Karpas-422 (cell line): ENCODE measurements around the gene MATCAP1. TPM values are rescaled to one million over a fixed set of nuclear protein-coding genes. Genes with fewer than 3 reads are reported as not detected.

Experiments used
- DNase-seq: peaks from one replicate; pipeline ENCODE4 v3.0.0-alpha.2; 2015
- H2AFZ ChIP-seq: fragments of 200-600 bp; sonication (generic); 2 replicates; pipeline ENCODE4 v1.6.1; 2014; ENCODE audit warnings: antibody characterized with exemption, low read length, mixed read lengths
- H3K27ac ChIP-seq: fragments of 200-600 bp; sonication (generic); 2 replicates; pipeline ENCODE4 v1.5.1; 2014; ENCODE audit warnings: mild to moderate bottlenecking, low read length, moderate library complexity
- H3K27me3 ChIP-seq: fragments of 200-600 bp; sonication (generic); 2 replicates; pipeline ENCODE4 v1.6.1; 2014; ENCODE audit warnings: low read length, mixed read lengths
- H3K36me3 ChIP-seq: fragments of 200-600 bp; sonication (generic); 2 replicates; pipeline ENCODE4 v1.6.1; 2014; ENCODE audit warnings: low read length, mixed read lengths; ENCODE audit not compliant: insufficient read depth
- H3K4me1 ChIP-seq: fragments of 200-600 bp; sonication (generic); 2 replicates; pipeline ENCODE4 v1.6.1; 2014; ENCODE audit warnings: mild to moderate bottlenecking, low read length, mixed read lengths
- H3K4me2 ChIP-seq: fragments of 200-600 bp; sonication (generic); 2 replicates; pipeline ENCODE4 v1.6.1; 2014; ENCODE audit warnings: low read length, low read depth, mild to moderate bottlenecking; ENCODE audit not compliant: poor library complexity, severe bottlenecking
- H3K4me3 ChIP-seq: fragments of 200-600 bp; sonication (generic); 2 replicates; pipeline ENCODE4 v1.5.1; 2014; ENCODE audit warnings: mild to moderate bottlenecking, antibody characterized with exemption, low read length, mixed read lengths
- H3K79me2 ChIP-seq: fragments of 200-600 bp; sonication (generic); 2 replicates; pipeline ENCODE4 v1.6.1; 2014; ENCODE audit warnings: mild to moderate bottlenecking, low read length, mixed read lengths
- H3K9ac ChIP-seq: fragments of 200-600 bp; sonication (generic); 2 replicates; pipeline ENCODE4 v1.6.0; 2014; ENCODE audit warnings: low read length
- H3K9me2 ChIP-seq: fragments of 200-600 bp; sonication (generic), shearing (Covaris generic); replicated peaks from 2 replicates; pipeline ENCODE4 v1.6.0; 2014; ENCODE audit warnings: mild to moderate bottlenecking, low read length, moderate library complexity; ENCODE audit not compliant: insufficient read depth
- H3K9me3 ChIP-seq: fragments of 300-700, 200-600 bp; sonication (generic); 2 replicates; pipeline ENCODE4 v1.6.1; 2014; ENCODE audit warnings: low read length, mixed read lengths
- H4K20me1 ChIP-seq: fragments of 200-600 bp; sonication (generic); 2 replicates; pipeline ENCODE4 v1.6.1; 2014; ENCODE audit warnings: mild to moderate bottlenecking, antibody characterized with exemption, low read length, low read depth; ENCODE audit not compliant: insufficient read depth
- total RNA-seq: library from RNA; depleted of rRNA; stranded (reverse); fragments of >200 nt; shearing (Covaris generic); gene quantifications from 2 replicates; pipeline ENCODE4 v1.2.3, GENCODE V29; 2014; ENCODE audit warnings: low replicate concordance

MATCAP1 gene
- total RNA-seq, 1 experiment from 2014 or later = 6.8 TPM

GRCh38 chr16:67198238-67198734, 14.5 kb upstream of the MATCAP1 start:
- H3K36me3 ChIP-seq = peaks cover 16% of the 10 kb centered on the region
- peak; percentile 82 for DNase-seq
- H3K27me3 ChIP-seq = no peaks in the 10 kb centered on the region
- H3K4me1 ChIP-seq = peaks cover 10% of the 10 kb centered on the region
- peaks cover 22% of the 10 kb centered on the region for H4K20me1 ChIP-seq
- no peak overlapping the region for H2AFZ ChIP-seq
- H3K4me3 ChIP-seq = no peak overlapping the region
- H3K9me3 ChIP-seq = no peaks in the 10 kb centered on the region
- no peaks in the 10 kb centered on the region for H3K9me2 ChIP-seq
- H3K79me2 ChIP-seq = peaks cover 13% of the 10 kb centered on the region
- no peak overlapping the region for H3K4me2 ChIP-seq
- H3K27ac ChIP-seq = no peak overlapping the region
- H3K9ac ChIP-seq = no peak overlapping the region

GRCh38 chr16:67197704-67198103, 13.9 kb upstream of the MATCAP1 start:
- H3K9me3 ChIP-seq = no peaks in the 10 kb centered on the region
- H3K27ac ChIP-seq = no peak overlapping the region
- H3K4me2 ChIP-seq = no peak overlapping the region
- H4K20me1 ChIP-seq = peaks cover 28% of the 10 kb centered on the region
- H3K9ac ChIP-seq = no peak overlapping the region
- H2AFZ ChIP-seq = no peak overlapping the region
- H3K27me3 ChIP-seq = no peaks in the 10 kb centered on the region
- H3K9me2 ChIP-seq = no peaks in the 10 kb centered on the region
- peaks cover 19% of the 10 kb centered on the region for H3K79me2 ChIP-seq
- peaks cover 16% of the 10 kb centered on the region for H3K4me1 ChIP-seq
- H3K4me3 ChIP-seq = no peak overlapping the region
- peaks cover 17% of the 10 kb centered on the region for H3K36me3 ChIP-seq
- no peak for DNase-seq

- H3K4me2 ChIP-seq = no peak overlapping the region
These were observed 13.1 kb upstream of the MATCAP1 start for GRCh38 chr16:67196881-67197280.

GRCh38 chr16:67195676-67196075, 11.9 kb upstream of the MATCAP1 start:
- Histone ChIP-seq H3K36me3 (peaks cover 15% of the 10 kb centered on the region), H3K27me3 (no peaks in the 10 kb centered on the region), H4K20me1 (peaks cover 34% of the 10 kb centered on the region), H3K9me2 (no peaks in the 10 kb centered on the region), H2AFZ (no peak overlapping the region), H3K9me3 (no peaks in the 10 kb centered on the region), H3K4me1 (peaks cover 16% of the 10 kb centered on the region), H3K79me2 (peaks cover 26% of the 10 kb centered on the region), H3K4me2 (no peak overlapping the region), H3K9ac (no peak overlapping the region), H3K4me3 (no peak overlapping the region), H3K27ac (no peak overlapping the region)
- no peak for DNase-seq

More at GRCh38 chr16:67196881-67197280, 13.1 kb upstream of the MATCAP1 start:
- Histone ChIP-seq H3K9ac (no peak overlapping the region), H2AFZ (no peak overlapping the region), H3K36me3 (peaks cover 17% of the 10 kb centered on the region), H3K27me3 (no peaks in the 10 kb centered on the region), H3K79me2 (peaks cover 26% of the 10 kb centered on the region), H3K9me2 (no peaks in the 10 kb centered on the region), H4K20me1 (peaks cover 34% of the 10 kb centered on the region), H3K9me3 (no peaks in the 10 kb centered on the region), H3K4me1 (peaks cover 16% of the 10 kb centered on the region), H3K27ac (no peak overlapping the region), H3K4me3 (no peak overlapping the region)
- no peak for DNase-seq

GRCh38 chr16:67194260-67194659, 10.5 kb upstream of the MATCAP1 start:
- Histone ChIP-seq H3K27me3 (no peaks in the 10 kb centered on the region), H3K4me2 (peak overlapping the region; percentile 99), H3K9me3 (no peaks in the 10 kb centered on the region), H3K9ac (peak overlapping the region; percentile 100; the same call in 1 of the 2 replicates), H2AFZ (no peak overlapping the region), H3K4me1 (peaks cover 16% of the 10 kb centered on the region), H4K20me1 (peaks cover 34% of the 10 kb centered on the region), H3K36me3 (peaks cover 15% of the 10 kb centered on the region), H3K79me2 (peaks cover 26% of the 10 kb centered on the region), H3K4me3 (no peak overlapping the region), H3K27ac (no peak overlapping the region), H3K9me2 (no peaks in the 10 kb centered on the region)
- DNase-seq = no peak

GRCh38 chr16:67193536-67193935, 9.8 kb upstream of the MATCAP1 start:
- no peak overlapping the region for H2AFZ ChIP-seq
- DNase-seq = no peak
- peaks cover 16% of the 10 kb centered on the region for H3K4me1 ChIP-seq
- H3K9ac ChIP-seq = peak overlapping the region; percentile 100
- peak overlapping the region; percentile 99 for H3K4me2 ChIP-seq
- no peaks in the 10 kb centered on the region for H3K9me2 ChIP-seq
- H3K27ac ChIP-seq = peak overlapping the region; percentile 5; the same call in 1 of the 2 replicates
- no peaks in the 10 kb centered on the region for H3K9me3 ChIP-seq
- peak overlapping the region; percentile 100 for H3K4me3 ChIP-seq
- H4K20me1 ChIP-seq = peaks cover 34% of the 10 kb centered on the region
- H3K79me2 ChIP-seq = peaks cover 26% of the 10 kb centered on the region
- no peaks in the 10 kb centered on the region for H3K27me3 ChIP-seq
- peaks cover 13% of the 10 kb centered on the region; the same call in 1 of the 2 replicates for H3K36me3 ChIP-seq

- Histone ChIP-seq H3K4me3 (peak overlapping the region; percentile 100), H3K9ac (peak overlapping the region; percentile 100), H3K4me1 (peaks cover 16% of the 10 kb centered on the region), H3K9me2 (no peaks in the 10 kb centered on the region), H3K27me3 (no peaks in the 10 kb centered on the region), H3K4me2 (peak overlapping the region; percentile 99), H4K20me1 (peaks cover 31% of the 10 kb centered on the region), H3K79me2 (peaks cover 26% of the 10 kb centered on the region), H3K36me3 (peaks cover 12% of the 10 kb centered on the region; the same call in 1 of the 2 replicates), H3K27ac (peak overlapping the region; percentile 58; the same call in 1 of the 2 replicates), H2AFZ (no peak overlapping the region), H3K9me3 (no peaks in the 10 kb centered on the region)
- peak; percentile 69 for DNase-seq
These were observed 9.1 kb upstream of the MATCAP1 start for GRCh38 chr16:67192781-67193361.

- H3K9ac ChIP-seq = peak within 1 kb of the TSS; percentile 100
- peak within 1 kb of the TSS; percentile 58; the same call in 1 of the 2 replicates for H3K27ac ChIP-seq
- peaks cover 28% of the 10 kb centered on the region for H4K20me1 ChIP-seq
- peaks cover 16% of the 10 kb centered on the region for H3K4me1 ChIP-seq
- H3K9me2 ChIP-seq = no peaks in the 10 kb centered on the region
- peaks cover 12% of the 10 kb centered on the region; the same call in 1 of the 2 replicates for H3K36me3 ChIP-seq
- H3K4me3 ChIP-seq = peak within 1 kb of the TSS; percentile 100
- no peaks in the 10 kb centered on the region for H3K27me3 ChIP-seq
- H2AFZ ChIP-seq = 0 out of 2 replicates have a peak within 1 kb of the TSS, but pooled peaks have one; percentile 70
- peaks cover 26% of the 10 kb centered on the region for H3K79me2 ChIP-seq
- peak within 1 kb of the TSS; percentile 99 for H3K4me2 ChIP-seq
- H3K9me3 ChIP-seq = no peaks in the 10 kb centered on the region
- peak; percentile 97 for DNase-seq
These were observed 8.4 kb upstream of the MATCAP1 start, which contains the start of gene E2F4 for GRCh38 chr16:67191995-67192681. TSS of gene E2F4 (plus strand) at chr16:67192155. CDS start at chr16:67192228, 73 bp downstream.
